Endothelial cell of umbilical vein (primary cell): Measurements from ENCODE around the gene ADGRG3. TPM values are rescaled to one million over a fixed set of nuclear protein-coding genes. Genes with fewer than 3 reads are reported as not detected.

ENCODE experiments used
- BruUV-seq: library from RNA; stranded (reverse); fragments of 400-500 nt; replicated peaks from 2 replicates; lab custom pipeline; 2021; lab: Mats Ljungman, UMichigan
- CTCF ChIA-PET: fragments of 300-600, 350-600 bp; sonication (Branson Sonifier 250); formaldehyde crosslinking; loops from one replicate; lab custom pipeline; 2021; ENCODE audit warnings: antibody characterized with exemption, inconsistent platforms; lab: Charles Lee
- POLR2A ChIA-PET: fragments of 300-600, 350-600 bp; sonication (Branson Sonifier 250); formaldehyde crosslinking; loops from one replicate; lab custom pipeline; 2021; ENCODE audit warnings: antibody characterized with exemption, inconsistent platforms; lab: Charles Lee
- DNase-seq: peaks from one replicate; pipeline ENCODE4 v3.0.0-alpha.2; 2011; ENCODE audit warnings: low read depth, low spot score
- FAIRE-seq: peaks from 2 replicates; lab custom pipeline; 2011; peaks lifted over from hg19 to GRCh38; lab: Jason Lieb, UNC
- H2AFZ ChIP-seq: 2 replicates; pipeline ENCODE4 v1.6.0; 2012; ENCODE audit warnings: low read depth, low read length, control low read depth, inconsistent platforms
- H3K27ac ChIP-seq: 2 replicates; pipeline ENCODE4 v1.5.1; 2011; ENCODE audit warnings: low read depth, mild to moderate bottlenecking, control low read depth, low read length, moderate library complexity; ENCODE audit not compliant: insufficient read depth
- H3K27me3 ChIP-seq, 2 experiments: 2 replicates each; pipeline versions ENCODE4 v1.6.0 to v1.6.1; 2011; ENCODE audit warnings: low read length in 2 of 2, mixed read lengths in 1 of 2; ENCODE audit not compliant: control insufficient read depth in 2 of 2, insufficient read depth in 2 of 2
- H3K36me3 ChIP-seq, 2 experiments: 2 replicates in 1 of 2; 3 replicates in 1 of 2; pipeline ENCODE4 v1.5.1; 2011; ENCODE audit warnings: low read length in 2 of 2, mild to moderate bottlenecking in 1 of 2, moderate library complexity in 1 of 2; ENCODE audit not compliant: control insufficient read depth in 2 of 2, insufficient read depth in 2 of 2; ENCODE audit errors: extremely low read depth in 1 of 2
- H3K4me1 ChIP-seq: 3 replicates; pipeline ENCODE4 v1.5.1; 2011; ENCODE audit warnings: mild to moderate bottlenecking, low read length; ENCODE audit not compliant: control insufficient read depth, insufficient read depth; ENCODE audit errors: extremely low read depth
- H3K4me2 ChIP-seq: 2 replicates; pipeline ENCODE4 v1.6.1; 2011; ENCODE audit warnings: low read length, control low read depth, mixed read lengths; ENCODE audit not compliant: insufficient read depth
- H3K4me3 ChIP-seq, 3 experiments: fragments of 200-600 bp in 1 of 3; sonication (generic), shearing (Covaris generic) in 1 of 3; replicated peaks in 1 of 3; 2 replicates each; pipeline ENCODE4 v1.5.1; 2011 to 2016; ENCODE audit warnings: control low read depth in 3 of 3, low read length in 3 of 3, mild to moderate bottlenecking in 2 of 3, inconsistent platforms in 1 of 3, low read depth in 1 of 3, moderate library complexity in 1 of 3; ENCODE audit not compliant: insufficient read depth in 1 of 3
- H3K79me2 ChIP-seq: 2 replicates; pipeline ENCODE4 v1.6.0; 2012; ENCODE audit warnings: low read length, inconsistent platforms; ENCODE audit not compliant: control insufficient read depth, insufficient read depth
- H3K9ac ChIP-seq: replicated peaks from 2 replicates; pipeline ENCODE3; 2011; ENCODE audit warnings: low read length, control low read depth; ENCODE audit not compliant: insufficient read depth; ENCODE audit errors: extremely low read depth
- H3K9me1 ChIP-seq: replicated peaks from 3 replicates; pipeline ENCODE4 v1.6.0; 2011; ENCODE audit warnings: mild to moderate bottlenecking, low read length; ENCODE audit not compliant: control insufficient read depth, insufficient read depth; ENCODE audit errors: extremely low read depth
- H3K9me3 ChIP-seq: replicated peaks from 2 replicates; pipeline ENCODE4 v1.5.1; 2012; ENCODE audit warnings: low read length, inconsistent platforms; ENCODE audit not compliant: control insufficient read depth, insufficient read depth
- H4K20me1 ChIP-seq: replicated peaks from 2 replicates; pipeline ENCODE3; 2011; ENCODE audit warnings: mild to moderate bottlenecking, low read length; ENCODE audit not compliant: control insufficient read depth, insufficient read depth; ENCODE audit errors: extremely low read depth
- EZH2 ChIP-seq: IDR thresholded peaks from 2 replicates; pipeline ENCODE4 v1.6.1; 2012; ENCODE audit warnings: borderline replicate concordance, low read depth, mild to moderate bottlenecking, moderate library complexity, low read length, inconsistent platforms; ENCODE audit not compliant: severe bottlenecking
- GATA2 ChIP-seq: IDR thresholded peaks from 2 replicates; pipeline ENCODE4 v1.7.0; 2011; ENCODE audit warnings: low read depth, mild to moderate bottlenecking, moderate library complexity, mixed read lengths, low read length; ENCODE audit not compliant: insufficient read length, insufficient read depth
- JUN ChIP-seq: IDR thresholded peaks from 2 replicates; pipeline ENCODE4 v1.6.1; 2011; ENCODE audit warnings: borderline replicate concordance, low read depth; ENCODE audit not compliant: insufficient read length, insufficient read depth
- MYC ChIP-seq: IDR thresholded peaks from one replicate; pipeline ENCODE4 v1.6.1; 2011; ENCODE audit warnings: mild to moderate bottlenecking, low read depth, low read length
- POLR2AphosphoS5 ChIP-seq: IDR thresholded peaks from 2 replicates; pipeline ENCODE4 v1.6.1; 2012; ENCODE audit warnings: low read depth, mild to moderate bottlenecking, control low read depth, low read length, moderate library complexity; ENCODE audit not compliant: insufficient read depth
- dilution Hi-C: fragments of 300-500 bp; cut with MboI; formaldehyde crosslinking; loops from one replicate; pipeline ENCODE4 v1.15.0; 2019; ENCODE audit warnings: low sequenced_read_pairs; ENCODE audit not compliant: extremely low pct_ligation_motif_present
- intact Hi-C: fragments of 100-400 bp; cut with micrococcal nuclease; formaldehyde crosslinking; loops from one replicate; pipeline ENCODE4 v1.10.0; 2022
- polyA plus RNA-seq, 4 experiments: library from polyadenylated mRNA; depleted of rRNA in 3 of 4; stranded (reverse) in 3 of 4; unstranded in 1 of 4; fragments of >200 nt; gene quantifications; 2 replicates each; pipeline versions ENCODE4 v1.2.1 to v1.2.3, GENCODE V29; 2011 to 2012; ENCODE audit warnings: missing spikeins in 1 of 4
- total RNA-seq: library from RNA; stranded (reverse); gene quantifications from 2 replicates; pipeline ENCODE4 v1.2.3, GENCODE V29; 2021
- TF ChIP-seq, protein P1 (sequence below), 2 donors: IDR thresholded peaks; 1 replicate in 1 of 2; 2 replicates in 1 of 2; pipeline ENCODE4 v1.5.1; 2011; ENCODE audit warnings: low read length in 2 of 2, mild to moderate bottlenecking in 2 of 2, moderate library complexity in 2 of 2, control low read depth in 1 of 2, inconsistent platforms in 1 of 2, low read depth in 1 of 2; ENCODE audit not compliant: insufficient read depth in 1 of 2; ENCODE audit errors: extremely low read depth in 1 of 2
- TF ChIP-seq, protein P2 (sequence below): IDR thresholded peaks from 2 replicates; pipeline ENCODE4 v1.6.1; 2011; ENCODE audit not compliant: insufficient read depth, insufficient read length

The ADGRG3 gene
- total and polyA plus RNA-seq, 2 donors (not counting 3 experiments of a cell fraction or from before 2014, with no cell fraction given) = not detected

DNA sequence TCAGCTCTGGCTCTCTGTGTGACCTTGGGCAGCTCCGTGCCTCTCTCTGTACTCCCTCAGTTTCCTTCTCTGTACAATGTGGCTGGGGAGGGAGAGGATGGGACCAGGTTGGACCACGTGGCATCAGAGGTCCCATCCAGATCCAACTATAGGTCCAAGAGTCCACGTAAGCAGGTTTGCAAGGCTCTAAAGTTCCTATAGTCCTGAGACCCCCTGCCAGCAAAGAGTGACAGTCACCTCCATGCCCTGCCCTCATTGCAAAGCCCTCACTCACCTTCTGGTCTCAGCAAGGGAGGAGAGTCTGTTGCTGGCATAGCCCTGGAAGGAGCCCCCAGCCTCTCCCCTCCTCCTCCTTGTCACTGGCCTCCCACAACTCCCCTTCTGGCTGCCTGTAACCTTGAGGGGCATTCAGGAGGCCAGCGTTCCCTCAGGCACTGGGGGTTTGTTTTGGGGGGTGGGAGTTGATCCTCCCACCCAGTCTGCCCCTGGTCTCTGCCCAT is 20.4 kb downstream of the ADGRG3 start:
- FAIRE-seq (no peak), DNase-seq (no peak)
- no peak overlapping the region for H3K9ac ChIP-seq
- peaks cover 4 to 7% of the 10 kb centered on the region in 2 experiments for H3K27me3 ChIP-seq
- H3K27ac ChIP-seq = no peak overlapping the region
- no peak overlapping the region for H3K4me3 ChIP-seq
- H3K4me1 ChIP-seq = no peaks in the 10 kb centered on the region
- intact Hi-C loops (no loop called here), dilution Hi-C loops (no loop called here)
- no peaks in the 10 kb centered on the region for H3K9me1 ChIP-seq
- H3K9me3 ChIP-seq = no peaks in the 10 kb centered on the region
- H4K20me1 ChIP-seq = no peaks in the 10 kb centered on the region
- no peaks in the 10 kb centered on the region for H3K79me2 ChIP-seq
- CTCF ChIA-PET = no interaction called here
- no peaks in the 10 kb centered on the region for H3K36me3 ChIP-seq
- POLR2A ChIA-PET = no interaction called here
- H2AFZ ChIP-seq = no peak overlapping the region
- no TSS peak for BruUV-seq
- TF ChIP-seq, protein P1, sequence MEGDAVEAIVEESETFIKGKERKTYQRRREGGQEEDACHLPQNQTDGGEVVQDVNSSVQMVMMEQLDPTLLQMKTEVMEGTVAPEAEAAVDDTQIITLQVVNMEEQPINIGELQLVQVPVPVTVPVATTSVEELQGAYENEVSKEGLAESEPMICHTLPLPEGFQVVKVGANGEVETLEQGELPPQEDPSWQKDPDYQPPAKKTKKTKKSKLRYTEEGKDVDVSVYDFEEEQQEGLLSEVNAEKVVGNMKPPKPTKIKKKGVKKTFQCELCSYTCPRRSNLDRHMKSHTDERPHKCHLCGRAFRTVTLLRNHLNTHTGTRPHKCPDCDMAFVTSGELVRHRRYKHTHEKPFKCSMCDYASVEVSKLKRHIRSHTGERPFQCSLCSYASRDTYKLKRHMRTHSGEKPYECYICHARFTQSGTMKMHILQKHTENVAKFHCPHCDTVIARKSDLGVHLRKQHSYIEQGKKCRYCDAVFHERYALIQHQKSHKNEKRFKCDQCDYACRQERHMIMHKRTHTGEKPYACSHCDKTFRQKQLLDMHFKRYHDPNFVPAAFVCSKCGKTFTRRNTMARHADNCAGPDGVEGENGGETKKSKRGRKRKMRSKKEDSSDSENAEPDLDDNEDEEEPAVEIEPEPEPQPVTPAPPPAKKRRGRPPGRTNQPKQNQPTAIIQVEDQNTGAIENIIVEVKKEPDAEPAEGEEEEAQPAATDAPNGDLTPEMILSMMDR (IDR thresholded peaks at IDR 0.05; ENCODE audit: extremely low read depth in 1 of 2, insufficient read depth in 1 of 2, low read depth in 1 of 2, low read length in 2 of 2) = no peak
- TF ChIP-seq, protein P2, sequence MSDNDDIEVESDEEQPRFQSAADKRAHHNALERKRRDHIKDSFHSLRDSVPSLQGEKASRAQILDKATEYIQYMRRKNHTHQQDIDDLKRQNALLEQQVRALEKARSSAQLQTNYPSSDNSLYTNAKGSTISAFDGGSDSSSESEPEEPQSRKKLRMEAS = no peak
- TF ChIP-seq EZH2 = no peak
- no peak for TF ChIP-seq GATA2
- TF ChIP-seq JUN = no peak
- TF ChIP-seq POLR2AphosphoS5 = no peak
- no peak for TF ChIP-seq MYC
- no peak overlapping the region for H3K4me2 ChIP-seq
